ENCODE measurements around the gene C1orf21. TPM values are rescaled to one million over a fixed set of nuclear protein-coding genes. Genes with fewer than 3 reads are reported as not detected.

The C1orf21 gene
- total and polyA plus RNA-seq, 2 of the 4 experiments (the other 2 are of a cell fraction) = 6.4 to 9.9 TPM

- POLR2A ChIA-PET (ENCODE audit: unreplicated experiment) = no interaction called here
- ATAC-seq (ENCODE audit: low read depth) (no peak), DNase-seq (no peak)
- Histone ChIP-seq H3K14ac (replicated peaks; ENCODE audit: low read depth, low read length) (no peak overlapping the region), H3K4me2 (ENCODE audit: low read depth, low read length) (no peak overlapping the region), H3K56ac (ENCODE audit: extremely low read depth, insufficient read depth, low read length) (no peak overlapping the region), H3K79me1 (ENCODE audit: low read depth in 1 of 2, low read length in 2 of 2) (peaks cover 0 to 3% of the 10 kb centered on the region in 2 experiments; a peak in 1 of 4 replicates), H4K8ac (ENCODE audit: low read depth in 2 of 2, low read length in 2 of 2) (no peak overlapping the region), H2BK15ac (ENCODE audit: low read depth, low read length) (no peak overlapping the region), H3K9me1 (ENCODE audit: insufficient read depth, low read length) (no peaks in the 10 kb centered on the region), H3K9me3 (ENCODE audit: control insufficient read depth, insufficient read depth, low read length) (peaks cover 5% of the 10 kb centered on the region; the same call in 1 of the 2 replicates), H3K18ac (ENCODE audit: low read depth, low read length) (no peak overlapping the region), H2AK9ac (replicated peaks; ENCODE audit: low read depth, low read length, poor library complexity) (no peak overlapping the region), H3K27me3 (ENCODE audit: control insufficient read depth, insufficient read depth, low read length) (no peaks in the 10 kb centered on the region), H3K9ac (ENCODE audit: low read depth, low read length) (no peak overlapping the region), H3K23ac (ENCODE audit: low read depth, low read length) (no peak overlapping the region), H2AK5ac (ENCODE audit: low read depth, low read length) (no peak overlapping the region), H2AFZ (replicated peaks; ENCODE audit: low read length, poor library complexity) (no peak overlapping the region), H3K36me3 (ENCODE audit: control insufficient read depth, insufficient read depth, low read length) (peaks cover 1% of the 10 kb centered on the region; the same call in 1 of the 2 replicates), H4K5ac (ENCODE audit: low read depth, low read length) (no peak overlapping the region), H3K4me3 (ENCODE audit: insufficient read depth, low read depth, low read length) (no peak overlapping the region), H3K27ac (ENCODE audit: insufficient read depth, low read length) (no peak overlapping the region), H4K91ac (ENCODE audit: insufficient read depth, low read depth, low read length) (no peak overlapping the region), H4K20me1 (ENCODE audit: insufficient read depth, low read length) (no peaks in the 10 kb centered on the region; the same call in 1 of the 2 replicates), H3K4ac (ENCODE audit: low read depth, low read length) (no peak overlapping the region), H2BK20ac (ENCODE audit: low read depth, low read length) (no peak overlapping the region), H2BK5ac (ENCODE audit: low read depth, low read length, poor library complexity, severe bottlenecking) (no peak overlapping the region), H2BK120ac (ENCODE audit: low read depth, low read length) (no peak overlapping the region), H3K4me1 (ENCODE audit: control insufficient read depth, insufficient read depth, low read length) (no peaks in the 10 kb centered on the region)
- CTCF ChIA-PET = no interaction called here
- dilution Hi-C loops (cut with HindIII; ENCODE audit: low sequenced_read_pairs, unreplicated experiment) (no loop called here), in situ Hi-C loops (cut with MboI; ENCODE audit: low sequenced_read_pairs) (no loop called here), intact Hi-C loops (cut with micrococcal nuclease) (no loop called here)
- no peak for TF ChIP-seq NFE2L2 (IDR thresholded peaks at IDR 0.05; ENCODE audit: low read depth, low read length)
- no peak for TF ChIP-seq CEBPB (IDR thresholded peaks at IDR 0.05; ENCODE audit: low read depth, low read length)
- no peak for TF ChIP-seq RAD21 (IDR thresholded peaks at IDR 0.05; ENCODE audit: low read length)
- TF ChIP-seq MAZ (IDR thresholded peaks at IDR 0.05; ENCODE audit: borderline replicate concordance, low read depth, low read length) = no peak
- no peak for TF ChIP-seq BHLHE40 (IDR thresholded peaks at IDR 0.05; ENCODE audit: low read depth, low read length)
- no peak for TF ChIP-seq ELK1 (IDR thresholded peaks at IDR 0.05; ENCODE audit: borderline replicate concordance, low read depth, low read length)
- no peak for TF ChIP-seq MXI1 (IDR thresholded peaks at IDR 0.05; ENCODE audit: borderline replicate concordance, low read depth, low read length)
- no peak for TF ChIP-seq CTCF (conservative IDR thresholded peaks at IDR 0.05; ENCODE audit: low read depth, low read length)
- no peak for TF ChIP-seq MAFK (IDR thresholded peaks at IDR 0.05; ENCODE audit: low read depth, low read length)
- no peak for TF ChIP-seq CHD1 (IDR thresholded peaks at IDR 0.05; ENCODE audit: low read depth, low read length)
- TF ChIP-seq SMC3 (IDR thresholded peaks at IDR 0.05; ENCODE audit: low read depth, low read length) = no peak
- no peak for TF ChIP-seq POLR2A (IDR thresholded peaks at IDR 0.05; ENCODE audit: low read depth, low read length)
- TF ChIP-seq FOS (IDR thresholded peaks at IDR 0.05; ENCODE audit: low read depth, low read length) = no peak
- no peak for TF ChIP-seq RFX5 (IDR thresholded peaks at IDR 0.05; ENCODE audit: low read depth, low read length)
- no peak for TF ChIP-seq USF2 (IDR thresholded peaks at IDR 0.05; ENCODE audit: low read depth, low read length)
- TF ChIP-seq RCOR1 (IDR thresholded peaks at IDR 0.05; ENCODE audit: insufficient replicate concordance, low read length) = no peak
- no CpG with 5 or more reads among the region's 2 CpGs for WGBS, 2 experiments (ENCODE audit: extremely low coverage in 2 of 2, insufficient read length in 1 of 2)
- no TSS peak for BruUV-seq (replicated peaks)
Observed at GRCh38 chr1:184539580-184539979, 152.8 kb downstream of the C1orf21 start.
